Activated T-helper 1 cell treated with Interleukin-2 at 50 U/mL for 16 hours (primary cell): ENCODE results near the gene CRABP1.
"Not testable (repeated sequence)": the region's sequence is repeated elsewhere in the genome, so short reads cannot be mapped to it uniquely, and the experiment has no call there.

Source experiments
- DNase-seq: peaks from one replicate; pipeline ENCODE4 v3.0.0-alpha.2; 2020; ENCODE audit warnings: low read depth

The CRABP1 gene

GRCh38 chr15:78374436-78375393 is 34.6 kb downstream of the CRABP1 start:
- no peak for DNase-seq

- not testable (repeated sequence) for DNase-seq
These were observed 40.0 kb downstream of the CRABP1 start for GRCh38 chr15:78380143-78380542.

- no peak for DNase-seq
These were observed 42.1 kb downstream of the CRABP1 start for GRCh38 chr15:78382114-78382880.

GRCh38 chr15:78384651-78385050 is 44.5 kb downstream of the CRABP1 start:
- no peak for DNase-seq

GRCh38 chr15:78387246-78388037 is 47.3 kb downstream of the CRABP1 start:
- no peak for DNase-seq

GRCh38 chr15:78388865-78389264 is 48.7 kb downstream of the CRABP1 start:
- no peak for DNase-seq

GRCh38 chr15:78389322-78389721 is 49.2 kb downstream of the CRABP1 start:
- DNase-seq: no peak

- DNase-seq: no peak
These were observed 49.6 kb downstream of the CRABP1 start for GRCh38 chr15:78389738-78390137.

- DNase-seq: no peak
These were observed 50.1 kb downstream of the CRABP1 start for GRCh38 chr15:78390242-78390641.

- DNase-seq: no peak
These were observed 50.7 kb downstream of the CRABP1 start for GRCh38 chr15:78390826-78391225.

GRCh38 chr15:78391781-78392180 is 51.6 kb downstream of the CRABP1 start:
- DNase-seq: no peak

- DNase-seq: no peak
These were observed 52.3 kb downstream of the CRABP1 start for GRCh38 chr15:78392430-78392829.

GRCh38 chr15:78393137-78393536 is 53.0 kb downstream of the CRABP1 start:
- DNase-seq: no peak

- no peak for DNase-seq
These were observed 53.9 kb downstream of the CRABP1 start for GRCh38 chr15:78394026-78394425.

GRCh38 chr15:78394981-78395616 is 54.9 kb downstream of the CRABP1 start:
- no peak for DNase-seq

GRCh38 chr15:78396186-78396814 is 56.1 kb downstream of the CRABP1 start:
- no peak for DNase-seq

GRCh38 chr15:78396976-78397375 is 56.8 kb downstream of the CRABP1 start:
- DNase-seq: no peak

GRCh38 chr15:78397382-78397781 is 57.2 kb downstream of the CRABP1 start:
- no peak for DNase-seq
